BE2C (cell line): ENCODE data around the gene LGI1.

Experiments used
- DNase-seq: peaks from one replicate; pipeline ENCODE4 v3.0.0-alpha.2; 2020
- H3K27me3 ChIP-seq: fragments of 250-450 bp; sonication (Bioruptor Pico); 2 replicates; pipeline ENCODE4 v1.5.1; 2020; ENCODE audit warnings: mild to moderate bottlenecking
- H3K36me3 ChIP-seq: fragments of 250-450 bp; sonication (Bioruptor Pico); 2 replicates; pipeline ENCODE4 v1.5.1; 2020; ENCODE audit warnings: mild to moderate bottlenecking
- H3K4me1 ChIP-seq: fragments of 250-450 bp; sonication (Bioruptor Pico); 2 replicates; pipeline ENCODE4 v1.5.1; 2020
- H3K4me3 ChIP-seq: 2 replicates; pipeline ENCODE4 v1.5.1; 2011; ENCODE audit warnings: low read depth, low read length
- H3K9me3 ChIP-seq: fragments of 250-450 bp; sonication (Bioruptor Pico); 2 replicates; pipeline ENCODE4 v1.5.1; 2020
- TF ChIP-seq, protein P1 (sequence below): IDR thresholded peaks from 2 replicates; pipeline ENCODE4 v1.5.1; 2012; ENCODE audit warnings: mild to moderate bottlenecking, low read depth, low read length

The LGI1 gene

DNA sequence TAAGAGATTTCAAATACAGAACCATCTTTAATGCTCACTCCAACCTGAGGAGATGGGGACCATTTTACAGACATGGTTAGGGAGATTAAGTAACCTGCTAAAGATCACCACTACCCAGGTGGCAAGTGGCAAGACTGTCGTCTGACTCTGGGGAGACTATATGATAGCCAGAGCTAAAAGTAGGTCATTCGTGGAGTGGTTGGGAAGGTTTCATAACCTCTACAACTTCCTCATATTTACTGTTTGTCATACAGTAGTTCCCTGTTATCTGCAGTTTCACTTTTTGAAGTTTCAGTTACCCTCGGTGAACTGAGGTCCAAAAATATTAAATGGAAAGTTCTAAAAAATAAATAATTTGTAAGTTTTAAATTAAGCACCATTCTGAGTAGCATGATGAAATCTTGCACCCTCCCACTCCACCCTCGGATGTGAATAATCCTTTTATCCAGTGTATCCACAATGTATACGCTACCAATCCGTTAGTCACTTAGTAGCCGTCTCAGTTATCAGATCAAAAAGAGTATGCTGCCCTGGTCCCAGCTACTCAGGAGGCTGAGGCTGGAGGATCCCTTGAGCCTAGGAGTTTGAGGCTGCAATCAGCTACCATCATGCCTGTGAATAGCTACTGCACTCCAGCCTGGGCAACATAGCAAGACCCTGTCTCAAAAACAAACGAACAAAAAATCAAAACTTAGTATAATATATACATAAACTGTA is 14.9 kb upstream of the LGI1 start:
- Histone ChIP-seq H3K4me1 (no peaks in the 10 kb centered on the region), H3K36me3 (no peaks in the 10 kb centered on the region), H3K4me3 (no peak overlapping the region), H3K9me3 (no peaks in the 10 kb centered on the region), H3K27me3 (no peaks in the 10 kb centered on the region)
- no peak for DNase-seq
- TF ChIP-seq, protein P1, sequence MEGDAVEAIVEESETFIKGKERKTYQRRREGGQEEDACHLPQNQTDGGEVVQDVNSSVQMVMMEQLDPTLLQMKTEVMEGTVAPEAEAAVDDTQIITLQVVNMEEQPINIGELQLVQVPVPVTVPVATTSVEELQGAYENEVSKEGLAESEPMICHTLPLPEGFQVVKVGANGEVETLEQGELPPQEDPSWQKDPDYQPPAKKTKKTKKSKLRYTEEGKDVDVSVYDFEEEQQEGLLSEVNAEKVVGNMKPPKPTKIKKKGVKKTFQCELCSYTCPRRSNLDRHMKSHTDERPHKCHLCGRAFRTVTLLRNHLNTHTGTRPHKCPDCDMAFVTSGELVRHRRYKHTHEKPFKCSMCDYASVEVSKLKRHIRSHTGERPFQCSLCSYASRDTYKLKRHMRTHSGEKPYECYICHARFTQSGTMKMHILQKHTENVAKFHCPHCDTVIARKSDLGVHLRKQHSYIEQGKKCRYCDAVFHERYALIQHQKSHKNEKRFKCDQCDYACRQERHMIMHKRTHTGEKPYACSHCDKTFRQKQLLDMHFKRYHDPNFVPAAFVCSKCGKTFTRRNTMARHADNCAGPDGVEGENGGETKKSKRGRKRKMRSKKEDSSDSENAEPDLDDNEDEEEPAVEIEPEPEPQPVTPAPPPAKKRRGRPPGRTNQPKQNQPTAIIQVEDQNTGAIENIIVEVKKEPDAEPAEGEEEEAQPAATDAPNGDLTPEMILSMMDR, result no peak

DNA sequence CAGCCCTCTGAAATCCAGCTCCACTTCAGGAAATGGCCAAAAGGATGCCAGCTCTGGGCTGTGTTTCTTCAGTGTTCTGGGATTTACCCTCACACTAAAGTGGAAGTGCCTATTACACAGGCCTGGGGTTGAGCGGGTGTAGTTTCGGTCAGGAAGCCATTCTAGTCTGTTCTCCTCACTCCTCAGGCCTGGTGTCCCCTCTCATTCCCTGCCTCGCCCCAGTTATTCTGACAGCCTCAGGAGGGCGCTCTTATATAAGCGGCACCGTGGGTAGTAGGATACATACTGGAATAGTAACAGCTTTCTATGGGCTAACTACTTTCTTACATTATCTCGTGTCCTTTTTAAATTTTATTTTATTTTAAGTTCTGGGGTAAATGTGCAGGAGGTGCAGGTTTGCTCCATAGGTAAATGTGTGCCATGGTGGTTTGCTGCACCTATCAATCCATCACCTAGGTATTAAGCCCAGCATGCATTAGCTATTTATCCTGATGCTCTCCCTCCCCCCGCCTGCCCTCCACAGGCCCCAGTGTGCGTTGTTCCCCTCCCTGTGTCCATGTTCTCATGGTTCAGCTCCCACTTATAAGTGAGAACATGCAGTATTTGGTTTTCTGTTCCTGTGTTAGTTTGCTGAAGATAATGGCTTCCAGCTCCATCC is 12.2 kb upstream of the LGI1 start:
- H3K27me3 ChIP-seq, result no peaks in the 10 kb centered on the region
- no peaks in the 10 kb centered on the region for H3K4me1 ChIP-seq
- no peak overlapping the region for H3K4me3 ChIP-seq
- no peaks in the 10 kb centered on the region for H3K36me3 ChIP-seq
- H3K9me3 ChIP-seq, result no peaks in the 10 kb centered on the region
- peak; percentile 13 for DNase-seq
- TF ChIP-seq, protein P1, result peak; percentile 55

DNA sequence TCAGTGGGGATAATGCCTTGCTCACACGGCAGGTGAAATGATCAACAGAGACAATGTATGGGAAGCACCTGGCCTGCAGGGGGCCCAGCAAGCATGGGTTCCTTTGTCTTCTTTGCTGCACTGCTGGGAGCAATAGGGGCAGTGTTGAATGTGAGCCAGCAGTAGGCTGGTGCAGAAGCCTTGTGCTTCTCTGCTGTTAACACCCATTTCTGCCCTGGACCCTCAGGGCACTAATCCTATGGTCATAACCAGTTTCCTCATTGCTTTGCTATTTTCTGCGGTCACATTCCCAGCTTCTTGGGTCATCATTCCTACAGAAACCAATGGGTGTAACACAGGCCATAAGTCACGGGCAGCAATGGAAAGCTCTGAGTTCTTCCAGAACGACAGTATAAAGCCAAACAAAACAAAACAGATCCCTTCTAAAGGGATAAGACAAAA is 10.9 kb upstream of the LGI1 start:
- H3K27me3 ChIP-seq, result no peaks in the 10 kb centered on the region
- TF ChIP-seq, protein P1, result peak; percentile 38
- no peaks in the 10 kb centered on the region for H3K36me3 ChIP-seq
- peak; percentile 11 for DNase-seq
- H3K9me3 ChIP-seq, result no peaks in the 10 kb centered on the region
- no peak overlapping the region for H3K4me3 ChIP-seq
- no peaks in the 10 kb centered on the region for H3K4me1 ChIP-seq

DNA sequence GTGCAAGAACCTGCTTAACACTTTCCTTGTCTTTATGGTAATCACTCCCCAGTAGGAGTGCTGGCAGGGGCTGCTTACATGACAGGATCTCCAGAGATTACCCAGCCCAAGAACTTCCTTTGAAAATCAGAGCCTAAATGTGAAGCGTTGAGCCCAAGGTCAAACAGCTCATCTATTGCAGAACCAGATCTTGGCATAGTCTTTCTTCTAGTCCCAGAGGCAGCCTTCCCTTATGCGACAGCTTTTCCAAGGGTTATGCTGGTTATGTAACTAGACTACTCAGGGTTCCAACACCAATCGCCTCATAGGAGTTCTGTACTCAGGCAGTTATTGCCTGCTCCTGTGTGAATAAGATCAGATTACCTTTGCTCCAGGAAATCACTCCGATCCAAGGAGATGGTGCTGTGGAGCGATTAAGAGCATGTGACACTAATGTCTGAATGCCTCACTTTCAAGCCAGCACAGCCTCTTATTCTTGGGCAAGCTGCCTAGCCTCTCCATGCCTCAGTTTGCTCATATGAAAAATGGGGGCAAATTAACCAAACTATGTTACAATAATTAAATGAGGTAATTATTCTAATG is 8.4 kb upstream of the LGI1 start:
- DNase-seq, result no peak
- Histone ChIP-seq H3K27me3 (no peaks in the 10 kb centered on the region), H3K9me3 (no peaks in the 10 kb centered on the region), H3K4me3 (no peak overlapping the region), H3K36me3 (no peaks in the 10 kb centered on the region), H3K4me1 (no peaks in the 10 kb centered on the region)
- TF ChIP-seq, protein P1, result no peak

DNA sequence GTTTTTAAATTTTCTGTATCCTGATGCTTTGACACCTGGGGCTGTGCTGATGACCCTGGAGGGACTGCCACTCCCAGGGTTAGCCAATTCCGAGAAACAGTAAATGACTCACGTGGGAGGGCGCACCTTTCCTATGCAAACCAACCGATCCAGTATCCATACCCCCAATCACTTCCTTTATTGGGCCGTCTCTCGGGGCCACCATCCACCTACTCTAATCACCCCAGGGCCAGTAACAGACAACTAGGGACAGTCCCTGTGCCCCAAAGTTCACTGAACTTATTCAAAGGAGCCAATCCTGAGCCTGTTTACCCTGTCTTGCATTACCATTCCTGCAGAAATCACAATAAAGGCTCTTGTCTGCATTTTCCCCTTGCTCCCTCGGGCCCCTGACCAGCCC is 6.6 kb upstream of the LGI1 start:
- no peaks in the 10 kb centered on the region for H3K9me3 ChIP-seq
- TF ChIP-seq, protein P1, result no peak
- no peaks in the 10 kb centered on the region for H3K27me3 ChIP-seq
- no peak overlapping the region for H3K4me3 ChIP-seq
- no peaks in the 10 kb centered on the region for H3K4me1 ChIP-seq
- H3K36me3 ChIP-seq, result no peaks in the 10 kb centered on the region
- no peak for DNase-seq

DNA sequence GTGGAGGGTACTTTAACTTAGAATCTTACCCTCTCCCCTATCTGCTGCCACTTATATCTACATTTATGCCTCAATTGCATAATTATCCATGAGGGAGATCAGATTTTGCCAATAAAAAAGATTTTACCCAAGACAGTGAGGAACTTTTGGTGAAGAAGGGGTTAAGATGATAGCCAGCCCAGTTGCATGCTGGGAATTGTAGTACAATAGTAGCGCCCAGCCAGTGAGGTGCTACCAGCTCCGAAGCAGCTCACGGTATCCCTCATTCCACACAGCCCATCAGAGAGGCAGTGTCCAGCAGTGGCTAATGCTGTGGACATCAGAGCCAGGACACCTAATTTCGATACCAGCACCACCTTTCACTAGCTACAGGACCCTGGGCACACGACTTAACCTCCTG is 5.9 kb upstream of the LGI1 start:
- TF ChIP-seq, protein P1, result no peak
- H3K27me3 ChIP-seq, result no peaks in the 10 kb centered on the region
- no peaks in the 10 kb centered on the region for H3K9me3 ChIP-seq
- DNase-seq, result peak; percentile 40
- no peaks in the 10 kb centered on the region for H3K36me3 ChIP-seq
- no peaks in the 10 kb centered on the region for H3K4me1 ChIP-seq
- peak overlapping the region; percentile 45 for H3K4me3 ChIP-seq
